Esophagus muscularis mucosa (tissue), 4 donors: ENCODE measurements around the gene MAP2K6. TPM values are rescaled to one million over a fixed set of nuclear protein-coding genes. Genes with fewer than 3 reads are reported as not detected.
"Not testable (repeated sequence)": the region's sequence is repeated elsewhere in the genome, so short reads cannot be mapped to it uniquely, and the experiment has no call there.

Source experiments
- DNase-seq: peaks from one replicate; pipeline ENCODE4 v3.0.0-alpha.2; 2017; ENCODE audit errors: extremely low spot score
- H3K27ac ChIP-seq, 4 donors: fragments of 200-600 bp; sonication (generic); replicated peaks in 1 of 4; 1 replicate in 3 of 4; 2 replicates in 1 of 4; pipeline ENCODE4 v1.5.1; 2016 to 2019; ENCODE audit warnings: mild to moderate bottlenecking in 1 of 4
- H3K27me3 ChIP-seq, 4 donors: fragments of 200-600 bp; sonication (generic); one replicate each; pipeline versions ENCODE4 v1.5.1 to v1.6.0; 2016 to 2019
- H3K36me3 ChIP-seq, 4 donors: fragments of 200-600 bp; sonication (generic); one replicate each; pipeline ENCODE4 v1.5.1; 2016 to 2019
- H3K4me1 ChIP-seq, 4 donors: fragments of 200-600 bp; sonication (generic); one replicate each; pipeline ENCODE4 v1.5.1; 2016 to 2019
- H3K4me3 ChIP-seq, 4 donors: fragments of 200-600 bp; sonication (generic); 1 replicate in 2 of 4; 2 replicates in 2 of 4; pipeline ENCODE4 v1.5.1; 2016 to 2019; ENCODE audit warnings: mild to moderate bottlenecking in 4 of 4, moderate library complexity in 1 of 4
- H3K9me3 ChIP-seq, 4 donors: fragments of 200-600 bp; sonication (generic); 1 replicate in 3 of 4; 2 replicates in 1 of 4; pipeline ENCODE4 v1.5.1; 2016 to 2019
- CTCF ChIP-seq, 3 experiments: fragments of 200-600 bp in 2 of 3; fragments of 450-650 bp in 1 of 3; sonication (generic) in 2 of 3; IDR thresholded peaks; one replicate each; pipeline ENCODE4 v1.5.1; 2017 to 2019; ENCODE audit warnings: antibody characterized with exemption in 3 of 3, mild to moderate bottlenecking in 2 of 3, moderate library complexity in 1 of 3
- EP300 ChIP-seq: sonication (generic); formaldehyde crosslinking; IDR thresholded peaks from one replicate; pipeline ENCODE4 v1.6.1; 2017; ENCODE audit warnings: antibody characterized with exemption
- POLR2A ChIP-seq: fragments of 450-650 bp; IDR thresholded peaks from one replicate; pipeline ENCODE4 v1.6.1; 2017; ENCODE audit warnings: antibody characterized with exemption, moderate library complexity, mild to moderate bottlenecking, low read depth
- POLR2AphosphoS5 ChIP-seq, 2 donors: sonication (generic); formaldehyde crosslinking; IDR thresholded peaks; one replicate each; pipeline ENCODE4 v1.6.1; 2017; ENCODE audit warnings: antibody characterized with exemption in 2 of 2
- WGBS: methylation state at CpG from one replicate; pipeline ENCODE4 v1.1.5; 2018; 5-methylcytosine and 5-hydroxymethylcytosine counted together
- intact Hi-C: fragments of 100-400 bp; cut with DNase I; formaldehyde crosslinking; loops from one replicate; pipeline ENCODE4 v1.15.1; 2023
- total RNA-seq, 4 donors: library from RNA; depleted of rRNA; stranded (reverse); fragments of >200 nt; gene quantifications; one replicate each; pipeline versions ENCODE4 v1.1.0 to v1.2.1, GENCODE V29; 2016

MAP2K6 gene
- total RNA-seq, 4 donors from 2014 or later = 0.83 to 3.1 (median 1.5) TPM

DNA sequence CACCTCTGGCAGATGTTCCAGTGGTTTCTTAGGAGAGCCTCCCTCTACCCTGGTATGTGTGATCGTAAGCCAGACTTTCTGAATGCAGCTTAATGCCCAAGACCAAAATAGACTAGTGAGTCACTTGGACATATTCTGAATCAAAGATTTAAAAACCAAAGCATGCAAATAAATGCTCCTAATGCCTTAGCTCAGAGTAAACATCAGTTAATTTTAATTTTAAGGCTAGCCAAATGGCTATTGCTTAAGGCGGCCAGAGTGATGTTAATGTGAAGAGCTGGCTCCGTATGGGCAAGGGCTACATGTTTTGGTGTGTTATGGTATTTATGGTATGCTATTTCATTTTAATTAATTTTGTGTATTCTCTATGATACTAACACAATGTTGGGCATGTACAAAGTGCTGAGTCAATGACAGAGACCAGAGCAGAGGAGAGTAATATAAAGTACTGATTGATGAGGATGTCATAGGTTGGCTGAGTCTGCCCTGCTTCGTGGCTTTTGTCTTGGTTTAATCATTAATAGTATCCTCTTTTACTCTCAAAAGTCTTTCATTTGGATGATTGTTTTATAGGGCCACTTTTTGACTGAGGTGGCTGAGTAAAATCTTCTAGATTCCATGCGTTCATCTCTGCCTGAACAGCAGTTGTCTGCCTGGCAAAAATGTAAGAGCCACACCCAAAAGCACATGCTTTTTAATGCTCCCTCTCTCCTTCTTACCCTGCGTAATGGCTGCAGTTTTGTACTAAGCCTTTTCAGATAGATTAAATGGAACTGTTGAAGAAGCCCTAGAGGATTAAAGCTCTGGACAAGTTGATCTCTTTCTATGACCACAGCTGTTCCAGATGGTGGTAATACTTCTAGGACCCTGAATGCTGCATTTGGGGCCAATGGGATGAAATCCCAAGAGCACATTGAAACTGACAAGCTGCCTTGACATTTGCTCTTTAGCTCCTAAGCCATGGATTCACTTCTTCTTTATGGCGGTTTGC lies 59.6 kb downstream of the MAP2K6 start:
- H3K27ac ChIP-seq = peak overlapping the region; percentile 9 to 66 (median 40)
- 52% methylated on average over 7 of the region's 7 CpGs for WGBS
- DNase-seq = no peak
- H3K4me1 ChIP-seq = peaks cover 4 to 16% (median 14%) of the 10 kb centered on the region in 4 donors
- TF ChIP-seq POLR2AphosphoS5 (IDR thresholded peaks at IDR 0.05) = no peak
- TF ChIP-seq POLR2A = no peak
- no peak for TF ChIP-seq CTCF (IDR thresholded peaks at IDR 0.05)
- no peak for TF ChIP-seq EP300
- H3K36me3 ChIP-seq = no peaks in the 10 kb centered on the region
- intact Hi-C loops = no loop called here
- no peak overlapping the region for H3K4me3 ChIP-seq
- no peaks in the 10 kb centered on the region for H3K9me3 ChIP-seq
- H3K27me3 ChIP-seq = no peaks in the 10 kb centered on the region

GRCh38 chr17:69477204-69477902 lies 62.9 kb downstream of the MAP2K6 start:
- WGBS = 91% methylated on average over 6 of the region's 6 CpGs
- Histone ChIP-seq H3K4me1 (peaks cover 6 to 16% (median 16%) of the 10 kb centered on the region in 4 donors), H3K9me3 (no peaks in the 10 kb centered on the region), H3K4me3 (no peak overlapping the region), H3K27ac (no peak overlapping the region), H3K36me3 (no peaks in the 10 kb centered on the region), H3K27me3 (no peaks in the 10 kb centered on the region)
- no peak for TF ChIP-seq POLR2AphosphoS5 (IDR thresholded peaks at IDR 0.05)
- no peak for TF ChIP-seq POLR2A
- no peak for TF ChIP-seq CTCF (IDR thresholded peaks at IDR 0.05)
- TF ChIP-seq EP300 = no peak
- intact Hi-C loops = no loop called here
- no peak for DNase-seq

DNA sequence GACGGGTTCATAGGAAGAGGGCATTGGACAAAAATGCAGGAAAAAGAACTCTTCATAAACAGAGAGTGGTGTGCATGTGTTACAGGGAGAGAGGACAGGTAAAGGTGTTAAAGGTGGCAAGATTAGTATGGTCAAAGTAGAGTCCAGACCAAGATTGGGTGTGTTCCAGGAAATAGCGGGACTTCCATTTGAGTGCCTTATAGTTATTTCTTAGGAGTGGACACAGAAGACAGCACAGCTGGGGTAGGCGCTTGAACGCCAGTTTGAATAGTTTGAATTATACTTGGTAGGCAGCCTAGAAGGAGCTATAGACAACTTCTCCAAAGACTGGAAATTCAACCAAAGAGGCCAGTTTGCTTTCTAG lies 63.4 kb downstream of the MAP2K6 start:
- WGBS = 95% methylated on average over 4 of the region's 4 CpGs
- intact Hi-C loops = no loop called here

DNA sequence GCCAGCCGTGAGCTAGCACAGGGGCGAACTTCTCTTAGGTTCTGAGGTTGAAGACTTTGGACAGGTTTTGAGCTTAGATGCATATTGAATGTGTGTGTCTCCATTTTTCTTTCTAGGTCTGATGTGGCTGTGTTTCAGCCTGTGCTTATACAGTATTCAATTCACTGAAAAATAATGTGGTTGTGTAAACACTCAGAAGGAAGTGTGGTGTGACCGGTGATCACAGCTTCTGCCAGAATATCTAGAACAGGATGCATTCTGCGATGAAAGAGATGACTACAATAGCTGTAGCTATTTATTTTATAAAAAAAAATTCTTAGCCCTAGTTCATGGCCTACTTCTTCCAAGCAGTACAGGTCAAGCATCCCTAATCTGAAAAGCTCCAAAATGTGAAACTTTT lies 64.4 kb downstream of the MAP2K6 start:
- WGBS = 77% methylated on average over 4 of the region's 4 CpGs
- Histone ChIP-seq H3K27me3 (no peaks in the 10 kb centered on the region), H3K36me3 (no peaks in the 10 kb centered on the region), H3K9me3 (no peaks in the 10 kb centered on the region), H3K4me1 (peaks cover 3 to 11% (median 9%) of the 10 kb centered on the region in 4 donors), H3K27ac (no peak overlapping the region), H3K4me3 (no peak overlapping the region)
- no peak for DNase-seq
- TF ChIP-seq POLR2A = no peak
- no peak for TF ChIP-seq POLR2AphosphoS5 (IDR thresholded peaks at IDR 0.05)
- TF ChIP-seq CTCF (IDR thresholded peaks at IDR 0.05) = no peak
- intact Hi-C loops = no loop called here

More for the DNA sequence above, 63.4 kb downstream of the MAP2K6 start:
- H3K9me3 ChIP-seq = no peaks in the 10 kb centered on the region
- H3K4me1 ChIP-seq = peaks cover 6 to 16% (median 16%) of the 10 kb centered on the region in 4 donors
- no peaks in the 10 kb centered on the region for H3K36me3 ChIP-seq
- no peak overlapping the region for H3K4me3 ChIP-seq
- DNase-seq = no peak
- no peak overlapping the region for H3K27ac ChIP-seq
- H3K27me3 ChIP-seq = no peaks in the 10 kb centered on the region
- no peak for TF ChIP-seq POLR2AphosphoS5 (IDR thresholded peaks at IDR 0.05)
- TF ChIP-seq POLR2A = no peak
- TF ChIP-seq EP300 = no peak
- TF ChIP-seq CTCF (IDR thresholded peaks at IDR 0.05) = no peak

GRCh38 chr17:69479756-69480155 lies 65.3 kb downstream of the MAP2K6 start:
- H3K4me3 ChIP-seq, H3K27me3 ChIP-seq, H3K36me3 ChIP-seq, H3K4me1 ChIP-seq, H3K9me3 ChIP-seq, DNase-seq, H3K27ac ChIP-seq, intact Hi-C loops: not testable (repeated sequence)
- WGBS = 95% methylated on average over 7 of the region's 7 CpGs
